SU-DHL-6 (cell line): ENCODE results near the gene TBK1.

ENCODE experiments used
- H2AFZ ChIP-seq: fragments of 200-600 bp; sonication (generic); 2 replicates; pipeline ENCODE4 v1.6.1; 2014; ENCODE audit warnings: low read depth, mild to moderate bottlenecking, moderate library complexity, mixed read lengths, antibody characterized with exemption, low read length; ENCODE audit not compliant: severe bottlenecking
- H3F3A ChIP-seq: fragments of 200-600 bp; shearing (Covaris generic); 2 replicates; pipeline ENCODE4 v1.6.0; 2016; ENCODE audit warnings: antibody characterized with exemption, mild to moderate bottlenecking; ENCODE audit not compliant: insufficient read depth
- H3K27ac ChIP-seq: fragments of 200-600 bp; sonication (generic); 2 replicates; pipeline ENCODE4 v1.5.1; 2016; ENCODE audit warnings: low read depth, mild to moderate bottlenecking, low read length, moderate library complexity, mixed read lengths
- H3K27me3 ChIP-seq: fragments of 200-600 bp; sonication (generic), shearing (Covaris generic); 2 replicates; pipeline ENCODE4 v1.6.0; 2014; ENCODE audit warnings: mild to moderate bottlenecking, low read length
- H3K36me3 ChIP-seq: fragments of 200-600 bp; sonication (generic); 2 replicates; pipeline ENCODE4 v1.6.1; 2014; ENCODE audit warnings: mild to moderate bottlenecking, low read length, mixed read lengths
- H3K4me2 ChIP-seq: fragments of 300-600, 200-600 bp; shearing (Covaris generic), sonication (generic); 2 replicates; pipeline ENCODE4 v1.6.0; 2014; ENCODE audit warnings: low read length, low read depth, mild to moderate bottlenecking; ENCODE audit not compliant: poor library complexity, severe bottlenecking
- H3K4me3 ChIP-seq: fragments of 200-600 bp; sonication (generic); 2 replicates; pipeline ENCODE4 v1.5.1; 2014; ENCODE audit warnings: antibody characterized with exemption, low read length, mild to moderate bottlenecking, mixed read lengths; ENCODE audit not compliant: insufficient read depth, poor library complexity, severe bottlenecking
- H3K79me2 ChIP-seq: fragments of 200-600 bp; sonication (generic); 2 replicates; pipeline ENCODE4 v1.6.1; 2014; ENCODE audit warnings: mild to moderate bottlenecking, low read length, moderate library complexity; ENCODE audit not compliant: insufficient read depth
- H3K9ac ChIP-seq: fragments of 200-600 bp; sonication (generic); 2 replicates; pipeline ENCODE4 v1.7.0; 2014; ENCODE audit warnings: mild to moderate bottlenecking, low read length
- H3K9me2 ChIP-seq: fragments of 200-600 bp; sonication (generic); replicated peaks from 2 replicates; pipeline ENCODE4 v1.6.1; 2014; ENCODE audit warnings: low read length; ENCODE audit not compliant: insufficient read depth
- H3K9me3 ChIP-seq: fragments of 200-600 bp; sonication (generic); 2 replicates; pipeline ENCODE4 v1.6.1; 2014; ENCODE audit warnings: low read length, mixed read lengths; ENCODE audit not compliant: insufficient read depth
- H4K20me1 ChIP-seq: fragments of 200-600 bp; sonication (generic); 2 replicates; pipeline ENCODE4 v1.6.1; 2014; ENCODE audit warnings: low read depth, mild to moderate bottlenecking, antibody characterized with exemption, low read length, moderate library complexity, mixed read lengths
- CTCF ChIP-seq: fragments of 200-600 bp; sonication (generic); IDR thresholded peaks from one replicate; pipeline ENCODE4 v1.5.1; 2017; ENCODE audit warnings: antibody characterized with exemption, mild to moderate bottlenecking, low read length, moderate library complexity; ENCODE audit not compliant: insufficient read depth, poor library complexity, severe bottlenecking
- EZH2phosphoT487 ChIP-seq: fragments of 200-600 bp; sonication (generic), shearing (Covaris generic); conservative IDR thresholded peaks from 2 replicates; pipeline ENCODE4 v1.6.1; 2018; ENCODE audit warnings: mild to moderate bottlenecking, antibody characterized with exemption, low read length, moderate library complexity, mixed read lengths

The TBK1 gene

DNA sequence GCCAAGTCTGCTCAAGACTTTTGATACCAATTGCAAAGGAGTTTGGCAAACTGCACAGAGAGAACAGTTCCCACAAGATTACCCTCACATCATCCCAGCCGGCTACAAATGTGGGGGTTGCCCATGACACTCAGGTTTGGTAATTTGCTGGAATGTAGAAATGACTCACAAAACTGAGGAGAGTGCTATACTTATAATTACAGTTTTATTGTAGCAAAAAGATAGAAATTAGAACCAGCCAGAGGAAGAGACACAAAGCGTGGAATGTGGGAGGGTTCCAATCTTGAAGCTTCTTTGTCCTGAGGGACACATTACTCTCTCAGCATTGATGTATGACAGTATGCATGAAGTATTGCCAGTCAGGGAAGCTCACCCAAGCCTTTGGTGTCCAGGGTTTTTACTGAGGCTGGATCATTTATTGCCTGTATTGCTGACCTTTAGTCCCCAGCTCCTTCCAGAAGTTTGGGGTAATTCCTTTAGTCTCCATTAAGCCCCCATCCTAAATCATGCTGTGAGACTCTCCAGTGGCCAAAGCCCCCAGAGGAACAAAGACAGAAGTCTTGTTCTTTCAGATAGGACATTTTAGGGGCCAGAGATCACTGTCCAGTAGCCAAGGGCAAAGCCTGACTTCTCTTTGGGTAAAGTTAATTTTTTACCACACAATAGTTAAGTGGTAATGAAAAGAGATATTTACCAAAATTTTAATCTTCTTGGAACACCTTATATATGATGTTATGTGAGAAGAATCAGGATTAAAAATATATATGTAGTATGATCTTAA lies 9.9 kb downstream of the TBK1 start:
- peaks cover 15% of the 10 kb centered on the region; the same call in 1 of the 2 replicates for H3F3A ChIP-seq
- peaks cover 55% of the 10 kb centered on the region for H3K36me3 ChIP-seq
- no peaks in the 10 kb centered on the region for H3K27me3 ChIP-seq
- no peak overlapping the region for H3K27ac ChIP-seq
- peaks cover 46% of the 10 kb centered on the region for H3K79me2 ChIP-seq
- H3K4me3 ChIP-seq, result no peak overlapping the region
- no peak overlapping the region for H3K9ac ChIP-seq
- no peak overlapping the region for H3K4me2 ChIP-seq
- no peaks in the 10 kb centered on the region for H3K9me2 ChIP-seq
- no peaks in the 10 kb centered on the region for H4K20me1 ChIP-seq
- TF ChIP-seq EZH2phosphoT487, result no peak
- no peak for TF ChIP-seq CTCF
- H2AFZ ChIP-seq, result no peak overlapping the region
- no peaks in the 10 kb centered on the region for H3K9me3 ChIP-seq

GRCh38 chr12:64466178-64466577 lies 14.3 kb downstream of the TBK1 start:
- H3K9me3 ChIP-seq, result no peaks in the 10 kb centered on the region
- H3K9me2 ChIP-seq, result no peaks in the 10 kb centered on the region
- H3K4me2 ChIP-seq, result no peak overlapping the region
- no peak overlapping the region for H2AFZ ChIP-seq
- H3F3A ChIP-seq, result no peaks in the 10 kb centered on the region
- H3K27ac ChIP-seq, result no peak overlapping the region
- peaks cover 9% of the 10 kb centered on the region; the same call in 1 of the 2 replicates for H3K79me2 ChIP-seq
- no peak overlapping the region for H3K4me3 ChIP-seq
- H3K9ac ChIP-seq, result no peak overlapping the region
- 0 out of 2 replicates have a peak, but pooled peaks cover 3% of the 10 kb centered on the region for H4K20me1 ChIP-seq
- no peak for TF ChIP-seq EZH2phosphoT487
- TF ChIP-seq CTCF, result no peak
- H3K27me3 ChIP-seq, result no peaks in the 10 kb centered on the region
- H3K36me3 ChIP-seq, result peaks cover 54% of the 10 kb centered on the region

DNA sequence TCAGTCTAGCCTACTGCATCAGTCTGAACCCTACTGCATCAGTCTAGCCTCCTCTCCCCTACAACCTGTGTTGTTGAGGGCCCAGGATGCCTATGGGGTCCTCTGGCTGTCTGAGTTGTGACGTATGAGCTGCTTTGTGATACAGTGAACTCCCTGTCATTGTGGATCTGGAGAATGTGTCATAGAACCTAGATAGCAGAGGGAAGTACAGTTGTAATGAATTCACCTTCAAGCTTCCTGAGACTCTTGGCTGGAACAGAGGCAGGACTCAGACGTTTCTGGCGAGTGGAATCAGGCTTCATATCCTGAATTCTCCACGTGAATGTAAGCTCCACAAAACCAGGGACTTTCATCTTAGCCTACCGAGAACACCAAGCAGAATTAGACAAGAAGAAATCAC lies 17.0 kb downstream of the TBK1 start:
- no peak overlapping the region for H2AFZ ChIP-seq
- H3K27me3 ChIP-seq, result no peaks in the 10 kb centered on the region
- peaks cover 6% of the 10 kb centered on the region; the same call in 1 of the 2 replicates for H3K79me2 ChIP-seq
- H3K9me2 ChIP-seq, result no peaks in the 10 kb centered on the region
- TF ChIP-seq CTCF (no peak), EZH2phosphoT487 (no peak)
- no peaks in the 10 kb centered on the region for H3K9me3 ChIP-seq
- H3K4me3 ChIP-seq, result no peak overlapping the region
- peaks cover 49% of the 10 kb centered on the region for H3K36me3 ChIP-seq
- H4K20me1 ChIP-seq, result 0 out of 2 replicates have a peak, but pooled peaks cover 3% of the 10 kb centered on the region
- no peaks in the 10 kb centered on the region for H3F3A ChIP-seq
- no peak overlapping the region for H3K9ac ChIP-seq
- H3K4me2 ChIP-seq, result no peak overlapping the region
- H3K27ac ChIP-seq, result no peak overlapping the region
